H9 (cell line): ENCODE measurements around the gene SLC35A4. TPM values are rescaled to one million over a fixed set of nuclear protein-coding genes. Genes with fewer than 3 reads are reported as not detected.
A peak's percentile ranks its signal among the peaks of the same experiment; 100 is the strongest.

ENCODE experiments used
- DNase-seq: peaks from one replicate; pipeline ENCODE4 v3.0.0-alpha.2; 2017
- H2AFZ ChIP-seq: one replicate; pipeline ENCODE4 v1.6.1; 2013; ENCODE audit warnings: mild to moderate bottlenecking, low read length, control low read depth, moderate library complexity
- H2AK5ac ChIP-seq: 2 replicates; pipeline ENCODE4 v1.6.1; 2013; ENCODE audit warnings: low read length, control low read depth, mixed read lengths; ENCODE audit not compliant: insufficient read length
- H2BK120ac ChIP-seq: one replicate; pipeline ENCODE4 v1.6.1; 2013; ENCODE audit warnings: low read depth, mild to moderate bottlenecking, low read length, control low read depth, inconsistent platforms; ENCODE audit not compliant: poor library complexity, severe bottlenecking
- H2BK12ac ChIP-seq: 2 replicates; pipeline ENCODE4 v1.6.1; 2013; ENCODE audit warnings: low read length, control low read depth, mixed read lengths, low read depth; ENCODE audit not compliant: insufficient read length
- H2BK15ac ChIP-seq: 2 replicates; pipeline ENCODE4 v1.6.1; 2013; ENCODE audit warnings: low read depth, low read length, control low read depth
- H2BK20ac ChIP-seq: one replicate; pipeline ENCODE4 v1.6.1; 2013; ENCODE audit warnings: low read depth, mild to moderate bottlenecking, low read length, control low read depth, inconsistent platforms; ENCODE audit not compliant: poor library complexity, severe bottlenecking
- H2BK5ac ChIP-seq: 2 replicates; pipeline ENCODE4 v1.6.1; 2013; ENCODE audit warnings: low read length, control low read depth, mixed read lengths; ENCODE audit not compliant: insufficient read length
- H3K14ac ChIP-seq: 2 replicates; pipeline ENCODE4 v1.6.1; 2013; ENCODE audit warnings: low read length, control low read depth; ENCODE audit not compliant: insufficient read depth
- H3K18ac ChIP-seq: 2 replicates; pipeline ENCODE4 v1.6.1; 2013; ENCODE audit warnings: low read depth, mild to moderate bottlenecking, mixed read lengths, low read length, control low read depth; ENCODE audit not compliant: insufficient read length
- H3K23ac ChIP-seq: 2 replicates; pipeline ENCODE4 v1.6.1; 2013; ENCODE audit warnings: low read length, control low read depth, mixed read lengths, low read depth; ENCODE audit not compliant: insufficient read length
- H3K23me2 ChIP-seq: 2 replicates; pipeline ENCODE4 v1.6.1; 2013; ENCODE audit warnings: low read depth, mild to moderate bottlenecking, mixed read lengths, low read length, control low read depth; ENCODE audit not compliant: insufficient read length, poor library complexity, severe bottlenecking
- H3K27ac ChIP-seq: 2 replicates; pipeline ENCODE4 v1.5.1; 2013; ENCODE audit warnings: low read length, control low read depth, mixed read lengths, low read depth; ENCODE audit not compliant: insufficient read length
- H3K27me3 ChIP-seq: 2 replicates; pipeline ENCODE4 v1.6.1; 2013; ENCODE audit warnings: low read length, control low read depth, inconsistent platforms; ENCODE audit not compliant: insufficient read depth
- H3K4ac ChIP-seq: 2 replicates; pipeline ENCODE4 v1.6.1; 2013; ENCODE audit warnings: low read depth, mild to moderate bottlenecking, control low read depth, inconsistent platforms, low read length, moderate library complexity
- H3K4me1 ChIP-seq: 2 replicates; pipeline ENCODE4 v1.6.1; 2013; ENCODE audit warnings: low read length, control low read depth, inconsistent platforms; ENCODE audit not compliant: insufficient read depth
- H3K4me2 ChIP-seq: 2 replicates; pipeline ENCODE4 v1.6.1; 2013; ENCODE audit warnings: low read length, control low read depth, mixed read lengths; ENCODE audit not compliant: insufficient read length, insufficient read depth
- H3K56ac ChIP-seq: 2 replicates; pipeline ENCODE4 v1.6.1; 2013; ENCODE audit warnings: low read depth, mild to moderate bottlenecking, mixed read lengths, low read length, control low read depth; ENCODE audit not compliant: insufficient read length
- H3K79me1 ChIP-seq: 2 replicates; pipeline ENCODE4 v1.6.1; 2013; ENCODE audit warnings: low read depth, mild to moderate bottlenecking, moderate library complexity, low read length, control low read depth, inconsistent platforms; ENCODE audit not compliant: insufficient read depth, poor library complexity, severe bottlenecking
- H3K79me2 ChIP-seq: 2 replicates; pipeline ENCODE4 v1.6.1; 2013; ENCODE audit warnings: low read length, control low read depth, inconsistent platforms; ENCODE audit not compliant: insufficient read depth
- H3K9ac ChIP-seq: 2 replicates; pipeline ENCODE4 v1.6.1; 2013; ENCODE audit warnings: low read length, control low read depth, mixed read lengths; ENCODE audit not compliant: insufficient read length; ENCODE audit errors: extremely low read depth
- H3K9me3 ChIP-seq: one replicate; pipeline ENCODE4 v1.6.1; 2013; ENCODE audit warnings: low read depth, low read length, inconsistent platforms; ENCODE audit not compliant: control insufficient read depth
- H3T11ph ChIP-seq: one replicate; pipeline ENCODE4 v1.6.1; 2013; ENCODE audit warnings: mild to moderate bottlenecking, low read length, control low read depth, inconsistent platforms
- H4K20me1 ChIP-seq: one replicate; pipeline ENCODE4 v1.6.1; 2013; ENCODE audit not compliant: control insufficient read depth, insufficient read length, insufficient read depth
- H4K5ac ChIP-seq: 2 replicates; pipeline ENCODE4 v1.6.1; 2013; ENCODE audit warnings: low read depth, mild to moderate bottlenecking, mixed read lengths, low read length, control low read depth; ENCODE audit not compliant: insufficient read length
- H4K8ac ChIP-seq: replicated peaks from 2 replicates; pipeline ENCODE4 v1.6.1; 2013; ENCODE audit warnings: low read length, control low read depth, mixed read lengths, low read depth; ENCODE audit not compliant: insufficient read length
- H4K91ac ChIP-seq: 2 replicates; pipeline ENCODE4 v1.6.1; 2013; ENCODE audit warnings: low read depth, mild to moderate bottlenecking, moderate library complexity, mixed read lengths, low read length, control low read depth; ENCODE audit not compliant: insufficient read length
- H3K27ac Mint-ChIP-seq, 3 experiments: 2 replicates in 2 of 3; 3 replicates in 1 of 3; pipeline ENCODE4 v1.8.0; 2020 to 2021; ENCODE audit warnings: mixed read lengths in 3 of 3, mild to moderate bottlenecking in 1 of 3, moderate library complexity in 1 of 3
- H3K27me3 Mint-ChIP-seq: 2 replicates; pipeline ENCODE4 v1.8.0; 2021; ENCODE audit warnings: low read depth, mild to moderate bottlenecking, moderate library complexity, mixed read lengths
- H3K36me3 Mint-ChIP-seq, 3 experiments: 2 replicates in 2 of 3; 3 replicates in 1 of 3; pipeline ENCODE4 v1.8.0; 2020 to 2021; ENCODE audit warnings: low read depth in 3 of 3, mixed read lengths in 3 of 3; ENCODE audit not compliant: insufficient read depth in 1 of 3
- H3K4me1 Mint-ChIP-seq, 2 experiments: 2 replicates each; pipeline ENCODE4 v1.8.0; 2020; ENCODE audit warnings: mixed read lengths in 2 of 2
- H3K4me3 Mint-ChIP-seq, 2 experiments: 2 replicates in 1 of 2; 3 replicates in 1 of 2; pipeline ENCODE4 v1.8.0; 2020 to 2021; ENCODE audit warnings: mild to moderate bottlenecking in 2 of 2, mixed read lengths in 2 of 2, moderate library complexity in 1 of 2
- H3K9me3 Mint-ChIP-seq, 2 experiments: 2 replicates in 1 of 2; 3 replicates in 1 of 2; pipeline ENCODE4 v1.8.0; 2020; ENCODE audit warnings: mild to moderate bottlenecking in 2 of 2, mixed read lengths in 2 of 2, moderate library complexity in 1 of 2
- WGBS: extraction: QIAGEN DNeasy Blood & Tissue Kit; methylation state at CpG from one replicate; pipeline ENCODE4 v1.1.7; 2013; ENCODE audit warnings: missing lambda C conversion rate, low lambda C conversion rate, mixed read lengths; ENCODE audit not compliant: insufficient read length; ENCODE audit errors: extremely low coverage; 5-methylcytosine and 5-hydroxymethylcytosine counted together
- total RNA-seq: library from RNA; stranded (reverse); gene quantifications from 2 replicates; pipeline ENCODE4 v1.2.1, GENCODE V29; 2021
- TF ChIP-seq, protein P1 (sequence below): fragments of 200-600 bp; sonication (generic); conservative IDR thresholded peaks from 3 replicates; pipeline ENCODE4 v1.8.0; 2021; ENCODE audit warnings: antibody characterized with exemption, mild to moderate bottlenecking

Gene SLC35A4
- total RNA-seq, 1 experiment from 2014 or later, result 92.0 TPM

DNA sequence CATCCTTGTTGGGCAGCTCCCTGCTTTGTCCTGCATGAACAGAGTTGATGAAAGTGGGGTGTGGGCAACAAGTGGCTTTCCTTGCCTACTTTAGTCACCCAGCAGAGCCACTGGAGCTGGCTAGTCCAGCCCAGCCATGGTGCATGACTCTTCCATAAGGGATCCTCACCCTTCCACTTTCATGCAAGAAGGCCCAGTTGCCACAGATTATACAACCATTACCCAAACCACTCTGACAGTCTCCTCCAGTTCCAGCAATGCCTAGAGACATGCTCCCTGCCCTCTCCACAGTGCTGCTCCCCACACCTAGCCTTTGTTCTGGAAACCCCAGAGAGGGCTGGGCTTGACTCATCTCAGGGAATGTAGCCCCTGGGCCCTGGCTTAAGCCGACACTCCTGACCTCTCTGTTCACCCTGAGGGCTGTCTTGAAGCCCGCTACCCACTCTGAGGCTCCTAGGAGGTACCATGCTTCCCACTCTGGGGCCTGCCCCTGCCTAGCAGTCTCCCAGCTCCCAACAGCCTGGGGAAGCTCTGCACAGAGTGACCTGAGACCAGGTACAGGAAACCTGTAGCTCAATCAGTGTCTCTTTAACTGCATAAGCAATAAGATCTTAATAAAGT, 3.9 kb downstream of the SLC35A4 start:
- Histone ChIP-seq H2BK15ac (no peak overlapping the region), H3K14ac (no peak overlapping the region), H2BK20ac (no peak overlapping the region), H3K27ac (no peak overlapping the region), H3K4ac (no peak overlapping the region), H3K56ac (no peak overlapping the region), H3T11ph (no peak overlapping the region), H3K4me2 (no peak overlapping the region), H3K27me3 (no peaks in the 10 kb centered on the region), H3K79me1 (no peaks in the 10 kb centered on the region), H3K79me2 (no peaks in the 10 kb centered on the region), H3K18ac (no peak overlapping the region), H2AK5ac (no peak overlapping the region), H4K8ac (no peak overlapping the region), H3K23ac (no peak overlapping the region), H3K4me1 (peaks cover 3% of the 10 kb centered on the region; the same call in 1 of the 2 replicates), H3K9me3 (no peaks in the 10 kb centered on the region), H2BK120ac (no peak overlapping the region), H3K9ac (no peak overlapping the region), H4K5ac (no peak overlapping the region), H2BK12ac (no peak overlapping the region), H3K23me2 (peaks cover 10% of the 10 kb centered on the region), H2AFZ (no peak overlapping the region), H2BK5ac (no peak overlapping the region), H4K91ac (no peak overlapping the region), H4K20me1 (no peaks in the 10 kb centered on the region)
- Mint-ChIP-seq H3K9me3 (no peaks in the 10 kb centered on the region; a peak in 2 of 5 replicates), H3K36me3 (peaks cover 9 to 33% (median 22%) of the 10 kb centered on the region in 3 experiments), H3K4me3 (no peak overlapping the region), H3K27ac (peak overlapping the region in 1 of 3 experiments; percentile 49; a peak in 1 of 7 replicates), H3K4me1 (peaks cover 12 to 16% of the 10 kb centered on the region in 2 experiments), H3K27me3 (no peaks in the 10 kb centered on the region)
- TF ChIP-seq, protein P1, sequence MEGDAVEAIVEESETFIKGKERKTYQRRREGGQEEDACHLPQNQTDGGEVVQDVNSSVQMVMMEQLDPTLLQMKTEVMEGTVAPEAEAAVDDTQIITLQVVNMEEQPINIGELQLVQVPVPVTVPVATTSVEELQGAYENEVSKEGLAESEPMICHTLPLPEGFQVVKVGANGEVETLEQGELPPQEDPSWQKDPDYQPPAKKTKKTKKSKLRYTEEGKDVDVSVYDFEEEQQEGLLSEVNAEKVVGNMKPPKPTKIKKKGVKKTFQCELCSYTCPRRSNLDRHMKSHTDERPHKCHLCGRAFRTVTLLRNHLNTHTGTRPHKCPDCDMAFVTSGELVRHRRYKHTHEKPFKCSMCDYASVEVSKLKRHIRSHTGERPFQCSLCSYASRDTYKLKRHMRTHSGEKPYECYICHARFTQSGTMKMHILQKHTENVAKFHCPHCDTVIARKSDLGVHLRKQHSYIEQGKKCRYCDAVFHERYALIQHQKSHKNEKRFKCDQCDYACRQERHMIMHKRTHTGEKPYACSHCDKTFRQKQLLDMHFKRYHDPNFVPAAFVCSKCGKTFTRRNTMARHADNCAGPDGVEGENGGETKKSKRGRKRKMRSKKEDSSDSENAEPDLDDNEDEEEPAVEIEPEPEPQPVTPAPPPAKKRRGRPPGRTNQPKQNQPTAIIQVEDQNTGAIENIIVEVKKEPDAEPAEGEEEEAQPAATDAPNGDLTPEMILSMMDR, result no peak
- no CpG with 5 or more reads among the region's 2 CpGs for WGBS
- DNase-seq, result no peak
